ENCODE measurements around the gene SLC44A1.

Gene SLC44A1

DNA sequence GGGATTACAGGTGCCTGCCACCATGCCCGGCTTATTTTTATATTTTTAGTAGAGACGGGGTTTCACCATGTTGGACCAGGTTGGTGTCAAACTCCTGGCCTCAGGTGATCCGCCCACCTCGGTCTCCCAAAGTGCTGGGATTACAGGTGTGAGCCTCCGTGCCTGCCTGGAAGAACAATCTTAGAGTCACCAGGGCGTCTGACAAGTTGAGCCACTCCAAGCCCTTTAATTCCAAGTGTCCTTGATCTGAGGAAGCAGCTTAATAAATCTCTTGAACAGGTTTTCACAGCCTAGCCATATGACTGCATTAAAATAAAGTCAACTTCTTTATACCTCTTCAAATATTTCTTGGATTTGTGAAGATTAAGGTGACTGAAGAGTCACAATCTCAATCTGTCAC, 31.5 kb downstream of the SLC44A1 start:
- DNase-seq = no peak

DNA sequence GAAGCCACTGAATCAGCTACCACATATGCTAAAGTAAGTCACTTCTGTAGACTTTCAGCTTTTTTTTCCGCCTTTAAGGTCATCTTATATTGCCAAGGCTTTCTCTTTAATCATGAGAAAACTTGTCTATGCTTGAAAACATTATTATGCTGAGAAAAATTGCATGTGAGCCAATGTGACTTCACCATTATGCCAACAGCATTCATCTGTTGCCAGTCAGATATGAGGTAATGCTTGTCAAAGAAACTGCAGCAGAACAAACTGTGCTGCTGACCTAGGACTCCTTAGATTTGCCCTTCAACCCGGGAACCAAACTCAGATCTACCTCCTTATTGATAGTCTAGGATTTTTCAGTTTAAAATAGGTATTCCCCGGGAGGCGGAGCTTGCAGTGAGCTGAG, 34.3 kb downstream of the SLC44A1 start:
- no peak for DNase-seq

DNA sequence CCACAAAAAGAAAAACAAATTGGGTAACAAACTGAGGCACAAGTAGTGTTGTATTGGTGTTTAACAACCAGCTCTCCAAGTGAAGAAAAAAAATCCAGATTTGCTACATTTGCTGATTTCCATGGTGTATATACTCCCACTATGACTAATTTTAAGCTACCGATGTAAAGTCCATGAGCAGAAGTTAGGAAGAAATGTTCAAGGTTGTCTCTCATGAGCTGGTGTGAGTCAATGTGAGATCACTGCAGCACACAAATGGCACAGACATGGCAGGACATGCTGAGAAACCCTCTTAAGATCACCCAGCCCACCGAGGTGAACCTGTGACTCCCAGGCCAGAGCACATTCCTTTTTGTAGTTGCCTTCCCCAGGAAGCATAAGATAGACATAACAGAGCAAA, 36.2 kb downstream of the SLC44A1 start:
- no peak for DNase-seq

DNA sequence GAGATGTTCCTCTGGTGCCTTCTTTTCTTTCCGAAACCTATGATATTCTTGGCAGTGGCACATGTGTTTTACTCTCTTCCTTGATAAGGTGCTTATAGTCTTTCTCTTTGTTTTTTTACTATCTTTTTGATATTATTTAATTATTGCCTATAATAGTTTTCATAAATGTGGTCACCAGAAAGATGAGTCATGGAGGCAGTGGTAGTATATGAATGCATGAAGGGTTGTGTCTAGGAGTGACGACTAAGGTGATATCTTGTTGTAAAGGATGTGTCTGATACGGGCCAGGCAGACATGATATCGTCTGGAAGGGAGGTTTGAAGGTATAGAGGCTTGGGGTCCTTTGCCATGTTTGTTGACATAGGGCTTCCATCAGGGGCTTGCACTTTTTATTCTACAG, 36.8 kb downstream of the SLC44A1 start:
- DNase-seq = no peak

DNA sequence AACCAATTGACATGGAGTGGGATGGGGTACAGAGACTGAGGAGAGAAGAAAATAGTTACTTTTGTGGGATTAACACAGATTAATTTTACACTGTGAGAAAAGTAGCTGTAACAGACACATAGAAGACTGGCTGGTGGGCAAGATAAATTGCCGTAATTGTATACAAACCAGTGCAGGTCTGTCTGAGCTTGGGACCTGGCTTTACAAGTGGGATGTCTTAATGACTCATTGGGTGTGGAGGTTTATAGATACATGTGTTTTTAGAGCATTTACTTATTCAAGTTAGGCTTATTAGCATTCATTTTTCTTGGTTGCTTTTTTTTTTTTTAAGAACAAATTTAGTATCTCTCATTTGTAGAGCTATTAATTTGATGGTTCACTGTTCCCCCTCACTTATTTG, 37.5 kb downstream of the SLC44A1 start:
- no peak for DNase-seq

DNA sequence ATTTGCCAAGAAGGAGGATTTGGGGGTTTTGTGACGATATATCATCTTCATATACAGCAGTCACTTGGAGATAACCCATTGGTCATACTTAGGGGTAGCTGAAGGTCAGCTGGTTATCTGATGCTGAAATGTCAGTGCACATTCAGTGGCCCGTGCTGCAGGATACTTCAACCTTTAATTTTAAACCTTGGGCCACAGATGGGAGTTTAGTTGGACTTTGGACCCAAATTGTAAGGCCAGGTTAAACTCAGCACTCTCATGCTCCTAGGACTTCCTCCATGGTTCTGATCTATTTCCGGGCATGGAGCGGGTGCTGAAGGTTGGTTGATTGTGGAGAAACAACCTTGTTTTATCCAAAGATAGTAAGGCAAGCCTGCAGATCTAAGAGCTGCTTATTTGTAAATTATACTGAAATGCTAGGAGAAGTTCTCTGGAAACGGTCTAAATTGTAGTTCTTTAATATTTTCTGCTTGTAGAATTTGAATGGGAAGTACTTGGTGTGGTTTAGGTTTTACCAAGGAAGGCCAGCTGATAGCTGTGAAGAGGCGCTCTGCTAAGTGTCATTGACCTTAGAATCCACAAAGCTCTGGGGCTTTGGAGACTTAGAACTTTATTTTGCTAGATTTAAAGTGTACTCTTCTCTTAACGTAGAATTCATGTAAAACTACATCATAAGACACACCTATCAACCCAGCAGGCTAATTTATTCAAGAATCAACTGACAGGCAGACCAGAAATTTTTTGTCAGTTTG, 38.6 kb downstream of the SLC44A1 start:
- no peak for DNase-seq

DNA sequence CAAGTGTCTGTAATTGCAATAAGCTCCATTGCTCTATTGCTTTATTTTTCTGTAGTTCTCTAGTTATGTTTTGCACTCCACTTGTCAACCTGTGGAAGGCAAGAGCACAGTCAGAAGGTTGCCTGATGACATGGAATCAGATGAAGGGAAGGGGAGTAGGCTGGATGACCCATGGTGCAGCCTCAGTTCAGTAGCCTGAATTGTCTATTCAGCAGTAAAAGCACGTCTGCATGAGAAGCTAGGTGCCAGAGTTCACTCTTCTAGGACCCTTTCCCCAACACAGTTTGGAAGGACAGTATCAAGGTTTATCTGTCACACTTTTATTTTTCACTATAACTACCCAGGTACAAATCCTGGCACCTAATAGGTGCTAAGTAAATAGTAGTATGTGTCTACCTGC, 39.3 kb downstream of the SLC44A1 start:
- DNase-seq = no peak

DNA sequence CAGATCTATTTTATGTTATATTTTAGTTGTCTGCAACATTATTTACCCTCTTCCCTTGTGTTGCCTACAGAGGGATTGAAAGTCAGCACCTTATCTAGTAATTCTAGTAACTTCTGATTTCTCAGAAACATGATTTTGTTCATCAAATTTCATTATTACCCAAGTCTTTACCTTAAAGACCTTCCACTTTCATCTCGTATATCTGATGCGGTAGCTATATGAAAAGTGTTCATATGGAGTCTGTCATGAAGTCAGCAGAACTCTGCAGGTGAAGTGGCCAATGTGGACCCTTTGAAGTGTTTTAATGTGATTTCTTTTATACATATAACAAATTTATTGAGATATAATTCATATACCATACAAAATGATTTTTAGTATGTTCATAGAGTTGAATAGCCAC, 40.0 kb downstream of the SLC44A1 start:
- DNase-seq = no peak

DNA sequence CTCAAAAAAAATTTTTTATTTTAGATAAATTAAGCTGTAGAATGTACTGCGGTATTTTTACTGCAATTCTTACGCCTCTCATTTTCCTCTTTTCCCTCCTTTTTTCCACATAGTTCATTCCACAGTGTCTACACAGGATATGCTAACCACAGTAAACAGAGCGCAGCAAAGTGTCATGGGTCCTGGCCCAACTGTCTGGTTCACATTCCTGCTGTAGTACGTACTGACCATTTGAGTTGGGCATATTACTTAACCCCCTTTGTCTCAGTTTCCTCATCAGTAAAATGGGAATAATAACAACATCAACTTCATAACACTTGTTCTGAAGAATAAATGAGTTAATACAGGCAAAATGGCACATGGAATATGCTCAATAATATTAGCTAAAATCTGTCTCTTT, 41.6 kb downstream of the SLC44A1 start:
- DNase-seq = no peak

DNA sequence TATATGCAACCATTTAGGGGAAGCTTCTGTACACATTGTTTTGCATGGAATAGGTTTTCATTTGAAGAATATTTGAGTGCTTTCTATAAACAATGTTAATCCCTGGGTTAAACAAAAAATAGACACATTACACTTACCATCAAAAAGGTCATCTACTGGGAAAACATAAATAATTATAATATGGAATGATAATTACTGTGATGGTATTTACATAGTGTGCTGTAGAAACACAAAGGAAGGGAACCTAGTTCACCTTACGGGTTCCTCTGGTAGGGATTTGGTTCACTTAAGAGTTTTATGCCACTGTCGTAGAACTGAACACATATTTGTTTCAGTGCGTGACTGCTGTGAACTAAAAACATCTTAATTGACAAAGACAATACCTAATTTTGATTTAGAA, 44.9 kb downstream of the SLC44A1 start:
- no peak for DNase-seq

DNA sequence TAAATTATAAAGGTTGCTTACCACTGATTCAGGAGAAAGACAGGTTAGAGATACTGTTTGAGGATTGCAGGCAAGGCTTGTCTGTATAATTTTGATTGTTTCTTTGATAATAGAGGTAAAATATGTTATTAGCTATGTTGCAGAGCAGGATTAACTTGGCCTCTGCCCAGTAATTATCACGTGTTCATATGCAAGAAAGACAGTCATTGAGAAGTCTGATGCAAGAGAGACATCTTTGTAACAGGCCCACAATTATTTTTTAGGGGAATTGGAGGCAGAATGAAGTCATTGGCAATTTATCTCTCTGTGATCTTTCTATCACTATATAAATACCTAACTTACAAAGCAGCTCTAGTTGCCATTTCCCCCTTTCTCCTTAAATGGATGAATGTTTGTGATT, 46.0 kb downstream of the SLC44A1 start:
- no peak for DNase-seq

DNA sequence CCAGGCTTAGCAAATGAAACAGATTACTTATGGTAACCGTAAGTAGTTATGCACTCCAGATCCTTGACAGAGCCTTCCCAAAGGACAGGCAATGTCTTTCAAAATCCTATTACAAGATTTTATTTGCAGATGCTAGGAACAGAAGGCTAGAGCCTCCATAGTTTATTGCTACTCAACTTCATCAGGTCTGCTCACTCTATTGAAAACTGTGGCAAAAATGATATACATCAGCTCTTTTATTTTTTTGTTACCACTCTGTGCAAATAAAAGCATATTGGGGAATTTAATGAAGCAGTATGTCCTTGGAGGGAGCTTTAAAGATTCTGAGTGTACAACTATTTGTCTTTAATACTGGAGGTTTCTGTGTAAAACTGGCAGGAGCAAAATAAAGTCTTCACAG, 46.5 kb downstream of the SLC44A1 start:
- no peak for DNase-seq

DNA sequence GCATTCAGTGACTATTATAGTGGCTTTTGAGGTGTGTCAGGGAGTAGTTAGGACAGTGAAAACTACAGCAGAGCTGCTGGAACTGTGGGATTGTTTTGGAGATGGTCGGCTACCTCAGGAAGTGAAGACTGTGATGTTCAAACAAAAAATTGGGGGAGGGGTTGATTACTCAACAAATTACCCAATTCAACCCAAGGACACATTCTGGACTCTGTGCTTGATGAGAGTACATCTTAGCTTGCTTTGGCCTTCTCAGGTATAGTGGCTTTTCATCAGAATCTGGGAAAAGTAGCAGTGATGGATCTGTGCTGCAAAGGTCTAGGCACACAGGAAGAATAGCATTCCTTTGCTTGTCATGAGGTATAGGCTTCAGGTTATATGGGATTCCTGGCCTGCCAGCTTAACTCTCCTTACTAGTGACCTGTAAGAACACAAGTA, 47.0 kb downstream of the SLC44A1 start:
- no peak for DNase-seq

DNA sequence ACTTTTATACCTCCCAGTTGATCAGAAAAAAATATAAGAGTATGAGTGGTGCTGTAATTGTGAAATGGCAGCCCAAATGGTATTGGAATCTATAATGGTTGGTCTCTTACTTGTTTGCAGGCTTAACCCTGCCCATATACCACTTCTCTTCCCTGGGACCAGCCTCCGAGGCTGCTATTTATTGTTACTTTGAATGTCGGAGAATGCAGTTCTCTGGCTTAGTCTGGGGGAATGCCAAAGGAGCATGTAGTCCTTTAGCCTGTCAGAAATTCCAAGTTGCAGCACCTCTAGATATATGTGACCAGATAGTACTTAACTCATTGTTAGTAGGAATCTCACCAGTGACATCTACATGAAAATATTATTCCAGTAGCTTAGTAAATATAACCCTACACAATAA, 47.5 kb downstream of the SLC44A1 start:
- DNase-seq = no peak

DNA sequence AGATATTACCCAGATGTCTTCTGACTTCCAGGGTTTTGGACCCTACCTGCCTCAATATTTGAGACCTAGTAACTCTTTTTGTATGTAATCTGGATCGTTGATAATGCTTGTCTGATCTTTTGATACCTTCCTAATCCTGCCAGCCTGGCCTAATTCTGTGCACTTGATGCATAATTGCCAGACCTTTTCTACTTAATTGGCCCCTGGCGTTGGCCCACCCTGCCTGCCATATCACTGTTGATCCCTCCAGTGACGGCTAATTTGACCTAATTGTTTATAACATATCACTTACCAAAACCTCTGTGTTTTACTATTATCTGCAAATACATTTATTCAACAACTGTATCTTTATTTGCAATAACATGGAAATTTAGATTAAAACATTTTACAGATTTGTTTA, 49.0 kb downstream of the SLC44A1 start:
- DNase-seq = no peak

DNA sequence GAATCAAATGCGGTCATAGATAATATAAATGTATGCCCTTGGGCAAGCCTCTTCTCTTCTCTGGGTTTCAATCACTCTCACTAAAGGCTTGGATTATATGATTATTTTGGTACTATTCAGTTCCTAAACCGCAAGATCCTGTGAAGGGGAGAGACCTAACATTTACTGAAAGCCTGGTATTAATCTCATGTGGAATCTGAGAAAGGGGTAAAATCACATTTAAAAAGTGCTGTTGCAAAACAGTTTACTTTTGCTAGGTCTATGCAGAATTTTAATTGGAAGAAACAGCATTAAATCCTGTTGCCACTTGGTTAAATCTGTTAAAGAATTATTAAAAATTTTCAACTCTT, 50.7 kb downstream of the SLC44A1 start:
- no peak for DNase-seq

DNA sequence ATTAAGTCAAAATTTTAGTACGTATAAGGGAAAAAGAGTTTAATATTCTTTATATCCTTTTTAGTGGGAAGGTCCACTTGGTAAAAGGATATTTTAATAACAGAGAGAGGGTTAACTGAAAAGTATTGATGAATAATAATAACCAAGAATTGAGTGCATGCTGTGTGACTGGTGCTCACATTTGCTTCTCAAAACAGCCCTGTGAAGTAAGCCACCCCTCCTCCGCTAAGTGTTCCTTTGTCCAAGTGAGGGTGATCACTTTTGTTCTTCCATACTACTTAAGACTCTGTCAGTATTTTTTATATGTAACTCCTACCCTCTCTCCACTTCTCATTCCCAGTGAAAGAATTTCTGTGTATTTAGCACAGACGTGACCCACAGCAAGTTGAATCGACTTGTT, 51.5 kb downstream of the SLC44A1 start:
- DNase-seq = no peak

DNA sequence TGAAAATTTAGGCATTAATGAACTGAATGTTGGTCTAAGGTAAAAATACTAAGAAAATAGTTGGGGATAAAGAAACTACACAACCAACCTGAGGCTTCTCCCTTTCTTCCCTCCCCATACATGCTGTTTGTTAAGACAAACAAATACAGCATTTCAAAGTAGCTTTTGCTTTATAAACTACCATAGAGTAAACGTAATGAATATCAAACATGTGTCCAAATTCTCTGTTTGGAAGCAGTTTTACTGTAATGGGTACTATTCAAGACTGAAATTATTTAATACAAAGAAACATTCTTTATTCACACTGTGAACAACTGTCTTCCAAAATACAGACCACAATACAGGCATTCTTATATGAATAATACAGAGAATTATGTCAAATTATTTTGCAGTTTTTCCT, 52.0 kb downstream of the SLC44A1 start:
- DNase-seq = no peak

DNA sequence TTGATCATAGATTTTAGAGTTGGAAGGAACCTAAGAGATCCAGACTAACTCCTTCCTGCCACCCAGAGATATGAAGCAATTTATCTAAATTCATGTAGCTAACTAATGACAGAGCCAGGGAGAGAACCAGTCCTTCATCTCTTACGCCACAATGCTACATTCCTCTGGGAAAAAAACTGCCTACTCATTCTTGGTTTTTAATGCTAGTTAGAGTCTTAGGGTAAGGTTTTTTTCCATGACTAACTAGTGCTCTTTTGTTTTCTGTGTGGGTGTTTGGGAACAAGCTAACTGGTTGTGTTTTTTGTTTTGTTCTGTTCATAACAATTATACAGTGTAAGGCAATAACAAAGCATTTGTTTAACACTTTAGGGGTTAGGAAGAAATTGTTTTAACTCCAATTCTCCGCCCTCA, 52.4 kb downstream of the SLC44A1 start:
- DNase-seq = no peak

DNA sequence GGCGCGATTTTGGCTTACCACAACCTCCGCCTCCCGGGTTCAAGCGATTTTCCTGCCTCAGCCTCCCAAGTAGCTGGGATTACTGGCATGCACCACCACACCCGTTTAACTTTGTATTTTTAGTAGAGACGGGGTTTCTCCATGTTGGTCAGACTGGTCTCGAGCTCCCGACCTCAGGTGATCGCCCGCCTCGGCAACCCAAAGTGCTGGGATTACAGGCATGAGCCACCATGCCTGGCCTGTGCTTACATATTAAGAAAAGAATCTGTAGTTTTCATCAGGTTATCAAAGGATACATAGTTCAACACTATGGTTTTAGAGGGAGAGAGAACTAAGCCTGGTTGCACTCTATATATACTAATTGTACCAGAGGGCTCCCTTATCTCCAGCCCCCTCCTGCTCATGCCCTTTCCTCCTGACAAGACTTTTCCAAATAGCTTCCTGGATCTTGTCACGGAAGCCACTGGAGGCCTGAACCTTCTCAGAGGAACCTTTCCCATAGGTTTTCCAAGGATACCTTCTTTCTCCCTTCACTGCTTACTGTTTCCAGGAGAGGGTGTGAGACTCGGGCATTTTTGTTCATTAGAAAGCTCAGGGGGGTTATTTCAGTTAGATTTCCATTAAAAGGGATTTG, 53.1 kb downstream of the SLC44A1 start:
- no peak for DNase-seq

DNA sequence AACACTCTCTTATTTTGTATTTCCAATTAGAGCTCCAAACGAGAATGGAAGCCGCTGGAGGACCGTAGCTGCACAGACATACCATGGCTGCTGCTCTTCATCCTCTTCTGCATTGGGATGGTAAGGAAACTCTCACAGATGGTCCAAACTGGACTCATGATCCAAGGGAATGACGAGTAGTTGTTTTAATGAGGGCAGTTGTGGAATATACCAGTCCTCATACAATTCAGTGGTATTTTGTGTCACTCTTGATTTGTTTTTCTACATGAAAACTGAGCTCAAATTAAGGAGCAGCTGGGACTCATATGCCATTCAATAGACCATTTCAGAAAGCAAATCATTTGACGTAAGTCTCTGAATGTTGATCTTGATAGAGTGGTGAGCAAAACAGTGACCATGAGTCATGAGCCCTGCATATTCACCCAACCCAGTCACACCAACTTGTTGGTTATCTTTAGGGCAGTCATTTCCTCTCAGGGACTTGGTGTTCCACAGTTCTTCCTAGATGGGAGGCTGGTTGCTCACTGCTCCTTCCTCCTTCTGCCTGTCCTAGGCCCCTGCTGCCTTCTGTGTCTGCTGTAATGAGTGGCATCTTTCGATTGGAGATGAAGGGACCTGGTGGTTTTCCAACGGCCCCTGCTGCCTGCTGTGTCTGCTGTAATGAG, 54.9 kb downstream of the SLC44A1 start:
- no peak for DNase-seq

DNA sequence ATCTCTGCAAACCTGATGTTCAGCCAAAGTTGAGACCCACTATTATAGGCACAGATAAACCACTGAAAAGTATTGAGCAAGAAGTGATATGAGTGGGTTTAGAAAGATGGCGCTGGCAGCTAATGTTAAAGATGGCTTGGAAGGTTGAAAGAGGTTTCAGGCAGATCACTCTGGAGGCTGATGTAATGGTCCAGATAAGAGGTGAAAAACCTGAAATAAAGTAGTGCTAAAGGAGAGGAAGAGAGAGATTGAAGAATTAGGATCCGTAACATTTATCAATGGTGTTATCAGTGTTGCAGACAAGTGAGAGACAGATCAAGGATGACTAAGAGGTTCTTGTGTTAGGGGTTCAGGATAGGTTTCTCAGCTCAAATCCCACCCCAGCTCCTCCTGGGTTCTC, 58.3 kb downstream of the SLC44A1 start:
- no peak for DNase-seq

DNA sequence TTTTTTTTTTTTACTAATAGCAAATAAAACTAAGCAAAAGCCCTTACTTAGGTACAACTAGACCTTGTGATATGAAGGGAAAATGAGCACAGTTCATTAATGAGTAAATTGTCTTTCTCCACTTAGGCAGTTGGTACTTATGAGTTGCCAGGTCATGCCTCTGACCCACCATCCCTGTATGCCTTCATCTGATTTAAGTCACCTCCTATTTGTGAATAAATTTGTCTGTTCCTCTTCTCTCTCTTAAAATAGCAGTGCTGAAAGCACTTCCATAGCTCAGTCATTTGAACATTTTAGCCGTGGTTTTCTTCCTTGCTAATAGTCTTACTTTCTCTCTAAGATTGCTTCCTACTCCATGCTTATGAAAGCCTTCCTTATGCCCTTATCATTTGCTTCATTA, 61.4 kb downstream of the SLC44A1 start:
- no peak for DNase-seq

DNA sequence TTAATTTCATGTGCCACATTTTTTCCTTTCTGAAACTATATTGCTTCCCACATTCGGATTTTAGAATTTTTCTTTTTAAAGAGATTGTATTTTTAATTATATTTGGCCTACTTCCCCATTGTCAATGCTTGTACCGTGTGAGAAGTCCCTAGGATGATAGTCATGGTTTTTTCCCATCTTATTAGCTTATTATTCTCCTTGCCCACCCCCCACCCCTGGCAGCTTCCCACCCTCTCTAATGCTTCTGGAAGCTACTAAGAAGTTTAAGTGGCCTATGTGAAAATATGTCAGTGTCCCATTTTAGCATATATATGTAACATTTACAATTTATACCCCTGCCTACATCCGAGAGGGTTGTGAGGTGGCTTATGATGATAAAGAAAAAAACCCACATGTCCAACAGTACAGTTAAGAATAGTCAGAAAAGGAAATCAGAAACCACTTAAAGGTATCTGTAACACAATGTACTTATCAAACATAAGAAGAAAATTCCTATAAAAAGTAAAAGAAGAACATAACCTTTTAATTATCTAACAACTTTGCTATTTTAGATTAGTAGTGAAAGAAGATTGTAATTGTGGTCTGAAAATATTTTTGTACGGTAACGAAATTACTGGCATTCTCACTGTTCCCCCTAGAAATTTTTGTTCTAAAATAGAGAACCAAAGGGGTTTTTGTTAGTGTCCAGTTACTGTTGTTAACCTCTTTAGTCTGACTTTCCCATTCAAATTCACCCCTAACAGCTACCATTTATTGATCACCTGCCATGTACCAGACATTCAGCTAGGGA, 62.1 kb downstream of the SLC44A1 start:
- DNase-seq = no peak
